Fibroblast of pulmonary artery (primary cell): ENCODE data around the gene CEACAM21.

Experiments used
- DNase-seq: peaks from one replicate; pipeline ENCODE4 v3.0.0-alpha.2; 2010; ENCODE audit warnings: low read depth
- H3K4me3 ChIP-seq: replicated peaks from 2 replicates; pipeline ENCODE4 v1.5.1; 2011; ENCODE audit warnings: low read depth, mild to moderate bottlenecking, control low read depth, low read length, moderate library complexity
- CTCF ChIP-seq: IDR thresholded peaks from 2 replicates; pipeline ENCODE4 v1.5.1; 2011; ENCODE audit warnings: mild to moderate bottlenecking, control low read depth, low read length, inconsistent platforms; ENCODE audit errors: missing control alignments

Gene CEACAM21

GRCh38 chr19:41612483-41612882, 36.5 kb downstream of the CEACAM21 start:
- H3K4me3 ChIP-seq = no peak overlapping the region
- no peak for DNase-seq
- no peak for TF ChIP-seq CTCF

- no peak for TF ChIP-seq CTCF
- DNase-seq = no peak
- H3K4me3 ChIP-seq = no peak overlapping the region
Measured at GRCh38 chr19:41615207-41615606, 39.2 kb downstream of the CEACAM21 start.

- TF ChIP-seq CTCF = peak; percentile 7
- no peak overlapping the region for H3K4me3 ChIP-seq
- peak; percentile 35 for DNase-seq
Measured at GRCh38 chr19:41616792-41617621, 41.0 kb downstream of the CEACAM21 start.

GRCh38 chr19:41617941-41618730, 42.2 kb downstream of the CEACAM21 start:
- DNase-seq = no peak
- no peak for TF ChIP-seq CTCF

GRCh38 chr19:41619018-41619556, 43.1 kb downstream of the CEACAM21 start:
- H3K4me3 ChIP-seq = no peak overlapping the region
- DNase-seq = no peak
- no peak for TF ChIP-seq CTCF

More at GRCh38 chr19:41617941-41618730, 42.2 kb downstream of the CEACAM21 start:
- no peak overlapping the region for H3K4me3 ChIP-seq

- no peak for TF ChIP-seq CTCF
- no peak overlapping the region for H3K4me3 ChIP-seq
- no peak for DNase-seq
Measured at GRCh38 chr19:41620171-41620570, 44.2 kb downstream of the CEACAM21 start.
